Hepatocyte (in vitro differentiated cells): Measurements from ENCODE around the gene TEX22. TPM values are rescaled to one million over a fixed set of nuclear protein-coding genes. Genes with fewer than 3 reads are reported as not detected.

ENCODE experiments used
- DNase-seq: peaks from one replicate; pipeline ENCODE4 v3.0.0-alpha.2; 2016; ENCODE audit warnings: low spot score
- H2AFZ ChIP-seq: fragments of 200-600 bp; sonication (generic); 2 replicates; pipeline ENCODE4 v1.6.0; 2016; ENCODE audit warnings: antibody characterized with exemption, mild to moderate bottlenecking
- H3K27ac ChIP-seq: fragments of 200-600 bp; sonication (generic); 2 replicates; pipeline ENCODE4 v1.5.1; 2016; ENCODE audit warnings: mild to moderate bottlenecking
- H3K27me3 ChIP-seq: fragments of 200-600 bp; sonication (generic); 2 replicates; pipeline ENCODE4 v1.6.1; 2016
- H3K36me3 ChIP-seq: fragments of 200-600 bp; sonication (generic); replicated peaks from 2 replicates; pipeline ENCODE4 v1.5.1; 2016; ENCODE audit warnings: low read depth; ENCODE audit not compliant: insufficient read depth
- H3K4me1 ChIP-seq: fragments of 200-600 bp; sonication (generic); 2 replicates; pipeline ENCODE4 v1.5.1; 2016; ENCODE audit warnings: mild to moderate bottlenecking, moderate library complexity; ENCODE audit not compliant: insufficient read depth
- H3K4me2 ChIP-seq: fragments of 200-600 bp; sonication (generic); 2 replicates; pipeline ENCODE4 v1.6.0; 2016
- H3K4me3 ChIP-seq: fragments of 200-600 bp; sonication (generic); 2 replicates; pipeline ENCODE4 v1.5.1; 2016; ENCODE audit warnings: mild to moderate bottlenecking
- H3K79me2 ChIP-seq: fragments of 200-600 bp; sonication (generic); 2 replicates; pipeline ENCODE4 v1.6.0; 2017; ENCODE audit warnings: mild to moderate bottlenecking
- H3K9me2 ChIP-seq: fragments of 200-600 bp; sonication (generic); replicated peaks from 2 replicates; pipeline ENCODE4 v1.6.0; 2017; ENCODE audit warnings: mild to moderate bottlenecking; ENCODE audit not compliant: insufficient read depth
- H3K9me3 ChIP-seq: fragments of 200-600 bp; sonication (generic); 2 replicates; pipeline ENCODE4 v1.5.1; 2016; ENCODE audit warnings: low read depth, mild to moderate bottlenecking
- H4K20me1 ChIP-seq: fragments of 200-600 bp; sonication (generic); 2 replicates; pipeline ENCODE4 v1.6.0; 2016; ENCODE audit warnings: mild to moderate bottlenecking; ENCODE audit not compliant: insufficient read depth, poor library complexity, severe bottlenecking
- CTCF ChIP-seq: fragments of 200-600 bp; sonication (generic); IDR thresholded peaks from 2 replicates; pipeline ENCODE4 v1.5.1; 2016; ENCODE audit warnings: antibody characterized with exemption, mild to moderate bottlenecking; ENCODE audit not compliant: poor library complexity
- EZH2 ChIP-seq: fragments of 200-600 bp; sonication (generic); IDR thresholded peaks from 2 replicates; pipeline ENCODE4 v1.6.1; 2016; ENCODE audit warnings: antibody characterized with exemption, mild to moderate bottlenecking, borderline replicate concordance
- EZH2phosphoT487 ChIP-seq: fragments of 200-600 bp; sonication (generic); IDR thresholded peaks from one replicate; pipeline ENCODE4 v1.6.1; 2018; ENCODE audit warnings: antibody characterized with exemption, mild to moderate bottlenecking, low read depth, moderate library complexity; ENCODE audit not compliant: unreplicated experiment, severe bottlenecking
- WGBS: methylation state at CpG from one replicate; pipeline ENCODE4 v1.1.6; 2016; ENCODE audit warnings: low lambda C conversion rate; ENCODE audit errors: missing lambda C conversion rate; 5-methylcytosine and 5-hydroxymethylcytosine counted together
- polyA plus RNA-seq: library from polyadenylated mRNA; unstranded; fragments of >200 nt; fragmentation: Nextera tagmentation; extraction: Ambion mirVana; gene quantifications from 2 replicates; pipeline ENCODE4 v1.2.1, GENCODE V29; 2016
- total RNA-seq: library from RNA; depleted of rRNA; stranded (reverse); fragments of >200 nt; gene quantifications from 2 replicates; pipeline ENCODE4 v1.2.3, GENCODE V29; 2014

TEX22 gene
- total RNA-seq = 0.52 TPM in 1 of 2 replicates, not detected in the other
- polyA plus RNA-seq = 0.76 and 1.2 TPM in 2 replicates

- Histone ChIP-seq H3K27ac (peak within 1 kb of the TSS; percentile 80), H4K20me1 (no peaks in the 10 kb centered on the region), H3K4me3 (peak within 1 kb of the TSS; percentile 84), H3K36me3 (peaks cover 3% of the 10 kb centered on the region), H3K9me3 (no peaks in the 10 kb centered on the region), H3K4me2 (peak within 1 kb of the TSS; percentile 99), H2AFZ (peak within 1 kb of the TSS; percentile 90), H3K27me3 (no peaks in the 10 kb centered on the region), H3K9me2 (no peaks in the 10 kb centered on the region), H3K79me2 (peaks cover 10% of the 10 kb centered on the region), H3K4me1 (peaks cover 14% of the 10 kb centered on the region)
- 23% methylated on average over 26 of the region's 77 CpGs for whole genome bisulfite sequencing
- TF ChIP-seq EZH2 (no peak), CTCF (peak; percentile 27)
- peak; percentile 94 for DNase-seq
Measured at GRCh38 chr14:105398044-105398725, at the start of gene TEX22. Gene TEX22 (plus strand): TSS chr14:105398538. CDS start chr14:105399341, 803 bp downstream.

GRCh38 chr14:105348945-105349699 lies 49.2 kb upstream of the TEX22 start:
- no peaks in the 10 kb centered on the region for H3K9me2 ChIP-seq
- WGBS = 94% methylated on average over 19 of the region's 19 CpGs
- no peak overlapping the region for H2AFZ ChIP-seq
- H3K79me2 ChIP-seq = peaks cover 28% of the 10 kb centered on the region
- H3K4me1 ChIP-seq = no peaks in the 10 kb centered on the region
- H3K36me3 ChIP-seq = no peaks in the 10 kb centered on the region
- peaks cover 3% of the 10 kb centered on the region for H3K9me3 ChIP-seq
- no peak overlapping the region for H3K4me2 ChIP-seq
- H3K27ac ChIP-seq = no peak overlapping the region
- peaks cover 3% of the 10 kb centered on the region for H4K20me1 ChIP-seq
- H3K4me3 ChIP-seq = no peak overlapping the region
- no peak for TF ChIP-seq EZH2
- TF ChIP-seq CTCF = no peak
- TF ChIP-seq EZH2phosphoT487 = no peak
- no peaks in the 10 kb centered on the region for H3K27me3 ChIP-seq
- DNase-seq = no peak

GRCh38 chr14:105349992-105350391 lies 48.3 kb upstream of the TEX22 start:
- Histone ChIP-seq H3K27me3 (no peaks in the 10 kb centered on the region), H3K4me3 (no peak overlapping the region), H3K4me1 (no peaks in the 10 kb centered on the region), H4K20me1 (peaks cover 3% of the 10 kb centered on the region), H3K79me2 (peaks cover 20% of the 10 kb centered on the region), H3K9me3 (peaks cover 3% of the 10 kb centered on the region), H3K36me3 (no peaks in the 10 kb centered on the region), H3K4me2 (no peak overlapping the region), H3K27ac (no peak overlapping the region), H3K9me2 (no peaks in the 10 kb centered on the region), H2AFZ (no peak overlapping the region)
- no peak for DNase-seq
- TF ChIP-seq EZH2phosphoT487 = no peak
- no peak for TF ChIP-seq EZH2
- no peak for TF ChIP-seq CTCF
- WGBS = 95% methylated on average over 11 of the region's 11 CpGs
